Measurements from ENCODE around the gene ZC3H4. TPM values are rescaled to one million over a fixed set of nuclear protein-coding genes. Genes with fewer than 3 reads are reported as not detected.
A peak's percentile ranks its signal among the peaks of the same experiment; 100 is the strongest.

The ZC3H4 gene
- total RNA-seq, 4 donors from 2014 or later: 19.1 to 36.7 (median 31.3) TPM

- TF ChIP-seq CTCF (IDR thresholded peaks at IDR 0.05) (no peak), POLR2A (IDR thresholded peaks at IDR 0.05) (no peak)
- Histone ChIP-seq H3K36me3 (no peaks in the 10 kb centered on the region), H3K27ac (no peak overlapping the region), H3K4me1 (peaks cover 8 to 14% of the 10 kb centered on the region in 2 donors), H3K4me3 (replicated peaks in 1 of 3) (peak overlapping the region in 1 of 3 donors; percentile 91), H3K27me3 (no peaks in the 10 kb centered on the region), H3K9me3 (no peaks in the 10 kb centered on the region)
- intact Hi-C loops (cut with DNase I): no loop called here
- WGBS, 2 donors: 82 to 83% methylated on average over 13 of the region's 13 CpGs
- no peak for DNase-seq
Observed at GRCh38 chr19:47047272-47047762, 66.3 kb downstream of the ZC3H4 start.

- H3K36me3 ChIP-seq: no peaks in the 10 kb centered on the region
- no peaks in the 10 kb centered on the region for H3K27me3 ChIP-seq
- no peak for TF ChIP-seq CTCF (IDR thresholded peaks at IDR 0.05)
- no peak for TF ChIP-seq POLR2A (IDR thresholded peaks at IDR 0.05)
- intact Hi-C loops (cut with DNase I): no loop called here
- no peaks in the 10 kb centered on the region for H3K9me3 ChIP-seq
- no peak overlapping the region for H3K27ac ChIP-seq
- peaks cover 8 to 14% of the 10 kb centered on the region in 2 donors for H3K4me1 ChIP-seq
- DNase-seq: no peak
- WGBS, 2 donors: 92 to 95% methylated on average over 25 to 43 of the region's 45 CpGs
- no peak overlapping the region for H3K4me3 ChIP-seq (replicated peaks in 1 of 3)
Observed at GRCh38 chr19:47045867-47046470, 67.6 kb downstream of the ZC3H4 start.

- TF ChIP-seq CTCF (IDR thresholded peaks at IDR 0.05) (no peak), POLR2A (IDR thresholded peaks at IDR 0.05) (no peak)
- Histone ChIP-seq H3K27me3 (no peaks in the 10 kb centered on the region), H3K4me1 (peaks cover 8 to 14% of the 10 kb centered on the region in 2 donors), H3K9me3 (no peaks in the 10 kb centered on the region), H3K36me3 (no peaks in the 10 kb centered on the region), H3K4me3 (replicated peaks in 1 of 3) (no peak overlapping the region), H3K27ac (no peak overlapping the region)
- intact Hi-C loops (cut with DNase I): no loop called here
- DNase-seq: no peak
- WGBS, 2 donors: 95 to 97% methylated on average over 30 to 32 of the region's 56 CpGs
Observed at GRCh38 chr19:47044946-47045866, 68.4 kb downstream of the ZC3H4 start.

- no peaks in the 10 kb centered on the region for H3K36me3 ChIP-seq
- TF ChIP-seq POLR2A (IDR thresholded peaks at IDR 0.05) (no peak), CTCF (IDR thresholded peaks at IDR 0.05) (no peak)
- no peak for DNase-seq
- no peak overlapping the region for H3K27ac ChIP-seq
- no peaks in the 10 kb centered on the region for H3K27me3 ChIP-seq
- H3K4me1 ChIP-seq: peaks cover 0 to 5% of the 10 kb centered on the region in 2 donors
- no peaks in the 10 kb centered on the region for H3K9me3 ChIP-seq
- 65 to 73% methylated on average over 6 to 8 of the region's 8 CpGs for WGBS, 2 donors
- intact Hi-C loops (cut with DNase I): no loop called here
- no peak overlapping the region for H3K4me3 ChIP-seq (replicated peaks in 1 of 3)
Observed at GRCh38 chr19:47040869-47041268, 72.7 kb downstream of the ZC3H4 start.

Measured in thyroid gland (tissue), 4 donors.